ENCODE results near the gene PNPO.
A peak's percentile ranks its signal among the peaks of the same experiment; 100 is the strongest.

The PNPO gene

DNA sequence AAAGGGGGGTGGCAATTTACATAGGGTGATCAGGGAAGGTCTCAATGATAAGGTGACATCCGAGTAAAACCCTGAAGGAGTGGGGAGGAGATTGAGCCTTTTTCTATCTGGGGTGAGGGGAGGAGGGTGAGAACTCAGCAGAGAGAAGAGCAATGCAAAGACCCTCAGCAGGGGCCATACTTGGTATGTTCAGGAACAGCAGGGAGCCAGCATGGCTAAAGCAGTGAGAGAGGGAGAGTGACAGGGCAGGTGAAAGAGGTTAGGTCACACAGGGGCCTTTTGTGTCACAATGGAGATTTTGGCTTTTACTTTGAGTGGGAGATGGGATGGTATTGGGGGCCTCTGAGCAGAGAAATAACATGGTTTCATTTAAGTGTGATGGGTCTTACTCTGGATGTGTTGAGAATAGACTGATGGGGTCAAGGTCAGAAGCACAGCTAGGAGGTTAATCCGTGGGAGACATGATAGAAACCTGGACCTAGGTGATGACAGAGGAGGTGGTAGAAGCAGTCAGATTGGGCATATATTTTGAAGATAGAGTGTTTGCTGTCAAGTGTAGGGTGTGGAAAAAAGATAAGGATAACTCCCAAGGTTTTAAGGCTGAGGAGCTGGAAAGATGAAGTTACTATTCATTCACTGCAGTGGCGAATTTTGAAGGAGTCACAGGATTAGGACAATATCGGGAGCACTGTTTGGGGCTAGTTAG lies 39.2 kb upstream of the PNPO start:
- H3K27me3 ChIP-seq = no peaks in the 10 kb centered on the region
- TF ChIP-seq, protein P1, sequence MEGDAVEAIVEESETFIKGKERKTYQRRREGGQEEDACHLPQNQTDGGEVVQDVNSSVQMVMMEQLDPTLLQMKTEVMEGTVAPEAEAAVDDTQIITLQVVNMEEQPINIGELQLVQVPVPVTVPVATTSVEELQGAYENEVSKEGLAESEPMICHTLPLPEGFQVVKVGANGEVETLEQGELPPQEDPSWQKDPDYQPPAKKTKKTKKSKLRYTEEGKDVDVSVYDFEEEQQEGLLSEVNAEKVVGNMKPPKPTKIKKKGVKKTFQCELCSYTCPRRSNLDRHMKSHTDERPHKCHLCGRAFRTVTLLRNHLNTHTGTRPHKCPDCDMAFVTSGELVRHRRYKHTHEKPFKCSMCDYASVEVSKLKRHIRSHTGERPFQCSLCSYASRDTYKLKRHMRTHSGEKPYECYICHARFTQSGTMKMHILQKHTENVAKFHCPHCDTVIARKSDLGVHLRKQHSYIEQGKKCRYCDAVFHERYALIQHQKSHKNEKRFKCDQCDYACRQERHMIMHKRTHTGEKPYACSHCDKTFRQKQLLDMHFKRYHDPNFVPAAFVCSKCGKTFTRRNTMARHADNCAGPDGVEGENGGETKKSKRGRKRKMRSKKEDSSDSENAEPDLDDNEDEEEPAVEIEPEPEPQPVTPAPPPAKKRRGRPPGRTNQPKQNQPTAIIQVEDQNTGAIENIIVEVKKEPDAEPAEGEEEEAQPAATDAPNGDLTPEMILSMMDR (IDR thresholded peaks at IDR 0.05) = no peak
- peaks cover 0 to 91% (median 79%) of the 10 kb centered on the region in 4 donors for H3K4me1 ChIP-seq
- no peak for DNase-seq
- no peak overlapping the region for H3K4me3 ChIP-seq
- no peaks in the 10 kb centered on the region for H3K9me3 ChIP-seq
- intact Hi-C loops (cut with DNase I; ENCODE audit: low total_unique reads) = no loop called here
- H3K27ac ChIP-seq = peak overlapping the region; percentile 81 to 92
- no peaks in the 10 kb centered on the region for H3K36me3 ChIP-seq

DNA sequence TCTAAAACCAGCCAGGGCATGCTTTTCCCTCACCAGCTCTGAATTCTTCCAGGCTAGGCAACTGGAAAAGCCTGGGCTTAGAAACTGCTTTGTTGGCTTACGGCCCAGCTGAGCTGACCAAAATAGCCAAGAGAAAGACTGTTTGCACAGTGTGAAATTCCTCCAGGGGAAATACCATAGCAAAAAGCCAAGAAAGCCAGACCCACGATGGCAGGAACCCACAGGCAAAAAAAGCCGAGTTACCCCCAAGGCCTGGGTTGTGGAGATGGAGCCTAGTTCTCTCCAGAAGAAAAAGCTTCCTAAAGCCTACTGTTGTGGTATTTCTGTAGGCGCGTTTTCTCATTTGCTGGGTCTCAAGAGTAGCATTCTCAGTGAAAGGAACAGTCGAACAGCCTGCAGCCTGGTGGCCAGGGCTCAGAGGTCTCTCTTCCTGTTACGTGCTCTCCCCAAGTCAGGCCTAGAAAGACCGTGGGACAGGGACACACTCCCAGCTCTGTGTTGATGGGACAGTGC lies 36.1 kb upstream of the PNPO start:
- H3K36me3 ChIP-seq = no peaks in the 10 kb centered on the region
- peak; percentile 81 to 91 for DNase-seq
- no peaks in the 10 kb centered on the region for H3K9me3 ChIP-seq
- TF ChIP-seq, protein P1 (IDR thresholded peaks at IDR 0.05) = no peak
- no peaks in the 10 kb centered on the region for H3K27me3 ChIP-seq
- H3K4me3 ChIP-seq = peak overlapping the region in 1 of 2 donors; percentile 11
- H3K4me1 ChIP-seq = peaks cover 0 to 92% (median 79%) of the 10 kb centered on the region in 4 donors
- intact Hi-C loops (cut with DNase I; ENCODE audit: low total_unique reads) = no loop called here
- H3K27ac ChIP-seq = peak overlapping the region; percentile 81 to 92

DNA sequence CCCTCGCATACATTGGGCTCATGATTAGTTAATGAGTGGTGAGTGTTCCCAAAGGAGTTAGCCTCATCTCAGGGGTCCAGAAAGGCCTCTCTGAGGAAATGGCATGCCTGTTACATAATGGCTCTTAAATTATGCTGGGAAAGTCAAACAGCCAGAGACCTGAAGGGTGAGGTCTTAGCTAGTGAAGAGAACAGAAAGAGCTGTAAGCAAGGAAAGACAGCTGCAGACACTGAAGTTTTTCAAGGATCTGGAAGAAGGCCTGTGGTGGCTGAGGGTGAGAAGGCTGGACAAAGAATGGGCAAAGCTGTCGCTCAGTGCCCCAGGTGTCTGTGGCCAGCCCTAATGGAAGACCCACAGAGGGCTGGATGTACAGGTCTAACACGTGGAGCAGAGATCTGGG lies 34.9 kb upstream of the PNPO start:
- H3K36me3 ChIP-seq = no peaks in the 10 kb centered on the region
- no peak overlapping the region for H3K4me3 ChIP-seq
- H3K27me3 ChIP-seq = no peaks in the 10 kb centered on the region
- intact Hi-C loops (cut with DNase I; ENCODE audit: low total_unique reads) = no loop called here
- no peak for DNase-seq
- TF ChIP-seq, protein P1 (IDR thresholded peaks at IDR 0.05) = no peak
- no peaks in the 10 kb centered on the region for H3K9me3 ChIP-seq
- H3K27ac ChIP-seq = peak overlapping the region; percentile 81 to 92
- peaks cover 0 to 88% (median 71%) of the 10 kb centered on the region in 4 donors for H3K4me1 ChIP-seq

DNA sequence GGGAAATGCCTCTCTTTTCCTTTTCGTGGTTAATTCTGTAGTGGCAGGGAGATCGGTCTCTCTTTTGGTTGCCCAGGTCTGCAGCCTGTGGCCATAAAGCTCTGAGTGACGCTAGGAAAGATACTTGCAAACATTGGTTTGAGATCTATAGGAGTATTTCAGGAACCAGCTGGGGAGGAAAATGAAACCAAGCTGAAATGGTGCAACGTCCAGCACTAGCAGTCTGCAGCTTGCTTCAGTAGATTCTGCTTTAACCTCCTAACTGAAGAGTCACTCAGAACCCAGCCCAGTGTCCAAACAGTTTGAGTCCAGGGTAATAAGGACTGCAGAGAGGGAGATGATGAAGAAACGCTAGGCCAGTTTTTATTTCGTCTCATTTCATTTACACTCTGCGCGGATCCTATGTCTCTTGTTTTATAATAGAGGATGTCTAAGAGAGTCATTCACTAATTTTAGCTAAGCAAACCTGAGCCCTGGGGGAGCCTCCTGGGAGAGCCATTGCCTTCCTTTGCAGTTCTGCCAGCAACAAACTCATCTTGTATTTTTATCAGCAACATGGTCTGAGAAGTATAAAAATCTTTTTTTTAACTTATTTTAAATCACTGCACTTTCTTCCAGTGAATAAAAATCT lies 33.3 kb upstream of the PNPO start:
- intact Hi-C loops (cut with DNase I; ENCODE audit: low total_unique reads) = no loop called here
- H3K4me3 ChIP-seq = peak overlapping the region; percentile 0 to 10

DNA sequence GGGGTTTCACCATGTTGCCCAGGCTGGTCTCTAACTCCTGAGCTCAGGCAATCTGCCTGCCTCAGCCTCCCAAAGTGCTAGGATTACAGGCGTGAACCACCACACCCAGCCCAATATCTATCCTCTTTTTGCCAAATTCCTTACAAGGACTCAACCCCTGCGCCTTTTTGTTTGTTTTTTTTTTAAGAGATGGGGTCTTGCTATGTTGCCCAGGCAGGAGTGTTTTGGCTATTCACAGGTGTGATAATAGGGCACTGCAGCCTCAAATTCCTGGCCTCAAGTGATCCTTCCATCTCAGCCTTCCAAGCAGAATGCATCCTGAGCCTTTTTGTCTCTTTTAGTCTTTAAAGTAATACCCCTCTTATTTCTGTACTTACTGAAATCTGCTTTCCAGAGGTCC lies 28.3 kb upstream of the PNPO start:
- peaks cover 0 to 19% (median 18%) of the 10 kb centered on the region in 3 donors for H3K36me3 ChIP-seq
- no peak overlapping the region for H3K4me3 ChIP-seq
- H3K27me3 ChIP-seq = no peaks in the 10 kb centered on the region
- H3K4me1 ChIP-seq = peaks cover 0 to 67% (median 24%) of the 10 kb centered on the region in 4 donors
- no peaks in the 10 kb centered on the region for H3K9me3 ChIP-seq
- TF ChIP-seq, protein P1 (IDR thresholded peaks at IDR 0.05) = no peak
- DNase-seq = no peak
- H3K27ac ChIP-seq = no peak overlapping the region
- intact Hi-C loops (cut with DNase I; ENCODE audit: low total_unique reads) = loop anchor here (2.0 kb wide), 1 partner anchor 58 kb away; the partner anchor contains the start of gene CDK5RAP3

More for the DNA sequence above, 33.3 kb upstream of the PNPO start:
- Histone ChIP-seq H3K36me3 (no peaks in the 10 kb centered on the region), H3K27me3 (no peaks in the 10 kb centered on the region), H3K27ac (peak overlapping the region; percentile 81 to 92), H3K9me3 (no peaks in the 10 kb centered on the region), H3K4me1 (peaks cover 0 to 78% (median 64%) of the 10 kb centered on the region in 4 donors)
- DNase-seq = no peak
- TF ChIP-seq, protein P1 (IDR thresholded peaks at IDR 0.05) = no peak

All from tibial artery (tissue), 4 donors.